ENCODE data around the gene SLC5A5. TPM values are rescaled to one million over a fixed set of nuclear protein-coding genes. Genes with fewer than 3 reads are reported as not detected.

The SLC5A5 gene
- polyA plus RNA-seq, 1 of the 3 experiments (the other 2 are of a cell fraction) = 0.02 TPM

- Histone ChIP-seq H3K79me2 (ENCODE audit: insufficient read depth) (no peaks in the 10 kb centered on the region), H3K36me3 (replicated peaks in 1 of 2; ENCODE audit: control insufficient read depth in 1 of 2, insufficient read depth in 2 of 2, low read length in 1 of 2) (no peaks in the 10 kb centered on the region), H3K27ac (ENCODE audit: low read depth in 2 of 2, low read length in 1 of 2) (no peak overlapping the region), H3F3A (replicated peaks; ENCODE audit: insufficient read depth) (no peaks in the 10 kb centered on the region), H3K27me3 (ENCODE audit: insufficient read depth) (peaks cover 5% of the 10 kb centered on the region; the same call in 1 of the 2 replicates), H3K4me1 (ENCODE audit: control insufficient read depth in 1 of 2, insufficient read depth in 2 of 2, low read depth in 1 of 2, low read length in 1 of 2) (no peaks in the 10 kb centered on the region), H3K4me3 (ENCODE audit: low read depth in 2 of 2, low read length in 1 of 2) (no peak overlapping the region), H2AFZ (ENCODE audit: low read depth) (no peak overlapping the region), H3K4me2 (no peak overlapping the region), H4K20me1 (ENCODE audit: insufficient read depth) (no peaks in the 10 kb centered on the region), H3K9ac (no peak overlapping the region), H3K9me2 (no peaks in the 10 kb centered on the region), H3K9me3 (no peaks in the 10 kb centered on the region)
- no peak for DNase-seq
- TF ChIP-seq MXI1 (IDR thresholded peaks at IDR 0.05; ENCODE audit: low read depth, low read length) (no peak), MEF2A (IDR thresholded peaks at IDR 0.05; ENCODE audit: borderline replicate concordance, low read depth) (no peak), ELF1 (IDR thresholded peaks at IDR 0.05) (no peak), GABPA (IDR thresholded peaks at IDR 0.05; ENCODE audit: low read depth) (no peak), SIN3A (IDR thresholded peaks at IDR 0.05; ENCODE audit: borderline replicate concordance, low read depth, low read length) (no peak)
- TF ChIP-seq, protein P1, sequence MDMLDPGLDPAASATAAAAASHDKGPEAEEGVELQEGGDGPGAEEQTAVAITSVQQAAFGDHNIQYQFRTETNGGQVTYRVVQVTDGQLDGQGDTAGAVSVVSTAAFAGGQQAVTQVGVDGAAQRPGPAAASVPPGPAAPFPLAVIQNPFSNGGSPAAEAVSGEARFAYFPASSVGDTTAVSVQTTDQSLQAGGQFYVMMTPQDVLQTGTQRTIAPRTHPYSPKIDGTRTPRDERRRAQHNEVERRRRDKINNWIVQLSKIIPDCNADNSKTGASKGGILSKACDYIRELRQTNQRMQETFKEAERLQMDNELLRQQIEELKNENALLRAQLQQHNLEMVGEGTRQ (IDR thresholded peaks at IDR 0.05; ENCODE audit: borderline replicate concordance, low read depth, low read length) = no peak
- 51% methylated on average over 7 of the region's 7 CpGs for WGBS (ENCODE audit: low lambda C conversion rate)
- ChIA-PET POLR2A (no interaction called here), CTCF (no interaction called here)
These were observed 16.5 kb downstream of the SLC5A5 start for GRCh38 chr19:17888260-17888659.

DNA sequence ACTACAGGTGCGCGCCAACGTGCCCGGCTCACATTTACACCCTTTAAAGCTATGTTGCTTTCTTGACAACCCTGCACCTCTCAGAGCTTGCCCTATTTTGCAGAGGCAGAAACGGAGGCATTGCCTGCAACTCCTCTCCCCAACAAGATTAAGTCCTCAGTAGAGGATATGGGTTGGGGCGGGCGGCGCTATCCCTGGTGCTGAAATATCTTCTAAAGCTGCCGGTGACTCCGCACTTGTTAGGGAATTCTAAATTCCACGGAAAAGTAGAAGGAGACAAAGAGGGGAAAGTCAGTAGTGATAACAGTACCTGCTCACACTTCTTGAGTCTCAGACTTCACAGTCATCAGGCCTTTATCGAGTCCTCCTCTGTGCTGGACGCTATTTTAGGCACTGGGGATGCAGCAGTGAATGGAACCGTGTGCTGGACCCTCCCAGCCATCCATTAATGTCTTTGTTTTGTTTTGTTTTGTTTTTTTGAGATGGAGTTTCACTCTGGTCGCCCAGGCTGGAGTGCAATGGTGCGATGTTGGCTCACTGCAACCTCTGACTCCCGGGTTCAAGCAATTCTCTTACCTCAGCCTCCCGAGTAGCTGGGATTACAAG, 18.0 kb downstream of the SLC5A5 start:
- ChIA-PET CTCF (interaction anchor here (1.2 kb wide), 1 partner anchor 43 kb away, joined by 3 read pairs; the partner anchor contains the start of gene CCDC124), POLR2A (no interaction called here)
- Histone ChIP-seq H3K9me3 (no peaks in the 10 kb centered on the region), H3K27ac (ENCODE audit: low read depth in 2 of 2, low read length in 1 of 2) (no peak overlapping the region), H3K36me3 (replicated peaks in 1 of 2; ENCODE audit: control insufficient read depth in 1 of 2, insufficient read depth in 2 of 2, low read length in 1 of 2) (no peaks in the 10 kb centered on the region), H3K9me2 (no peaks in the 10 kb centered on the region), H2AFZ (ENCODE audit: low read depth) (no peak overlapping the region), H3F3A (replicated peaks; ENCODE audit: insufficient read depth) (no peaks in the 10 kb centered on the region), H3K79me2 (ENCODE audit: insufficient read depth) (no peaks in the 10 kb centered on the region), H3K4me1 (ENCODE audit: control insufficient read depth in 1 of 2, insufficient read depth in 2 of 2, low read depth in 1 of 2, low read length in 1 of 2) (no peaks in the 10 kb centered on the region), H4K20me1 (ENCODE audit: insufficient read depth) (no peaks in the 10 kb centered on the region), H3K9ac (no peak overlapping the region), H3K4me2 (no peak overlapping the region), H3K27me3 (ENCODE audit: insufficient read depth) (peaks cover 17% of the 10 kb centered on the region; the same call in 1 of the 2 replicates), H3K4me3 (ENCODE audit: low read depth in 2 of 2, low read length in 1 of 2) (no peak overlapping the region)
- TF ChIP-seq NRF1 (IDR thresholded peaks at IDR 0.05; ENCODE audit: low read depth, low read length) (no peak), REST (IDR thresholded peaks at IDR 0.05; ENCODE audit: low read depth, low read length) (peak; percentile 98)
- whole genome bisulfite sequencing (ENCODE audit: low lambda C conversion rate) = 31% methylated on average over 18 of the region's 18 CpGs
- DNase-seq = no peak
